Measurements from ENCODE around the gene PPP1R18.

The PPP1R18 gene

DNA sequence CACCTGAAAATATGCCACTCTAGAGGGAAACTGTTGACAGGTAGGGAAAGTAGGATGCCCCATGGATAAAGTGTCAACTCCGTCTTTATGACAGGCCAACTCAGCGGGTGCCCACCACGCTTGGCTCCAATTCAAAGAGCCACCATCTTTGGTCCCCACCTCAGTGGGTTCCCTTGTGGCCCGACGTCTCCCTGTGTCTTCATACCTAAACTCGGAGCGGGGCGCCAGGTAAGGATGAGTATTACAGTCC lies 30.4 kb upstream of the PPP1R18 start:
- peak overlapping the region; percentile 75 to 76 for H3K4me3 ChIP-seq (replicated peaks in 1 of 2; ENCODE audit: low read depth in 2 of 2, low read length in 2 of 2)
- DNase-seq (ENCODE audit: low read depth in 2 of 2): no peak
- TF ChIP-seq CTCF (IDR thresholded peaks at IDR 0.05; ENCODE audit: low read depth, low read length): no peak

- no peak for DNase-seq (ENCODE audit: low read depth in 2 of 2)
- H3K4me3 ChIP-seq (replicated peaks in 1 of 2; ENCODE audit: low read depth in 2 of 2, low read length in 2 of 2): no peak overlapping the region
- no peak for TF ChIP-seq CTCF (IDR thresholded peaks at IDR 0.05; ENCODE audit: low read depth, low read length)
Measured at GRCh38 chr6:30714263-30714662, 27.8 kb upstream of the PPP1R18 start.

- no peak for DNase-seq (ENCODE audit: low read depth in 2 of 2)
- no peak for TF ChIP-seq CTCF (IDR thresholded peaks at IDR 0.05; ENCODE audit: low read depth, low read length)
- no peak overlapping the region for H3K4me3 ChIP-seq (replicated peaks in 1 of 2; ENCODE audit: low read depth in 2 of 2, low read length in 2 of 2)
Measured at GRCh38 chr6:30712441-30712945, 26.0 kb upstream of the PPP1R18 start.

DNA sequence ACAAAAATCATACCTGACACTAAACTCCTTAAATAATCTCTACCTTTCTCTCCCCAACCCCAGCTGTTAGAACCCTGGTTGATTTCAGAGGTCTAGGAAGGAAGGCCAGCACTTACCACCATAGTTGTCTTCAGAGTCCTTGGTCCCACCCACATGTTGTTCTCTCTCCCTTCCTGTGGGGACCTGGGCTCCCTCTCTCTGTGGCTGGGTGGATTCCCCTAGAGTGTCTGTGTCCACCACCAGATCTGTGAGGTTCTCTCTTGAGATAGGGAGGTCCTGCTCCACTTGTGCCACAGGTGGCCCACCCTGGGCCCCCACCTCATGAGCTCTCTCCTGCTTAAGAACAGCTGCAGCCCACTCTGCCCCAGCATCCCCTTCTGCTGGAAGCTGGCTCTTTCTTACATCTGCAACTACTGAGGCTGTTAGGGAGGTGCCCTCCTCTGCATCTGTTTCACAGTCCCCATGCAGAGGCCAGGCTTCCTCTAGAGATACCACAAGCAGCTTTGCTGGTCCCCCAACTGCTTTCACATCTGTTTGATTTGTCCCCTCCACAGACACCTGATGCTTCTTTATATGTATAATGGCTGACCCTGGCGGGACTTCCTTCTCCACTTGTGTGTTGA lies 25.4 kb upstream of the PPP1R18 start:
- TF ChIP-seq CTCF (IDR thresholded peaks at IDR 0.05; ENCODE audit: low read depth, low read length): no peak
- no peak for DNase-seq (ENCODE audit: low read depth in 2 of 2)
- H3K4me3 ChIP-seq (replicated peaks in 1 of 2; ENCODE audit: low read depth in 2 of 2, low read length in 2 of 2): no peak overlapping the region

DNA sequence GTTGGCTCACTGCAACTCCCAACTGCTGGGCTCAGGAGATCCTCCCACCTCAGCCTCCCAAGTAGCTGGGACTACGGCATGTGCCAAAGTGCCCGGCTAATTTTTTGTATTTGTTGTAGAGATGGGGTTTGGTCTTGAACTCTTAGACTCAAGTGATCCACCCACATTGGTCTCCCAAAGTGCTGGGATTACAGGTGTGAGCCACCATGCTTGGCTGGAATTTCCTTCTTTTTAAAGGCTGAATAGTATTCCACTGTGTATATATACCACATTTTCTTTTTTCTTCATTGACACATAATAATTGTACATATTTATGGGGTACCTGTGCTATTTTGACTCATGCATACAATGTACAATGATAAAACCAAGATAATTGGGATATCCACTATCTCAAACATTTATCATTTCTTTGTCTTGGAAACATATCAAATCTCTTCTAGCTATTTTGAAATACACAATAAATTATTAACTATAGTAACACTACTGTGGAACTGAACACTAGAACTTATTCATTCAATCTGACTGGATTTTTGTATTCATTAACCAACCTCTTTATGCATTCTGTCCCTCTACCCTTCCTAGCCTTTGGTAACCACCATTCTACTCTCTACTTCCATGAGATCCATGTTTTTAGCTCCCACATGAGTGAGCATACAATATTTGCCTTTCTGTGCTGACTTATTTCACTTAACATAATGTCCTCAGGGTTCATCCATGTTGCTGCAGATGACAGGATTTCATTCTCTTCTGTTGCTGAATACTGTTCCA lies 22.8 kb upstream of the PPP1R18 start:
- no peak for DNase-seq (ENCODE audit: low read depth in 2 of 2)
- no peak for TF ChIP-seq CTCF (IDR thresholded peaks at IDR 0.05; ENCODE audit: low read depth, low read length)
- H3K4me3 ChIP-seq (replicated peaks in 1 of 2; ENCODE audit: low read depth in 2 of 2, low read length in 2 of 2): no peak overlapping the region

DNA sequence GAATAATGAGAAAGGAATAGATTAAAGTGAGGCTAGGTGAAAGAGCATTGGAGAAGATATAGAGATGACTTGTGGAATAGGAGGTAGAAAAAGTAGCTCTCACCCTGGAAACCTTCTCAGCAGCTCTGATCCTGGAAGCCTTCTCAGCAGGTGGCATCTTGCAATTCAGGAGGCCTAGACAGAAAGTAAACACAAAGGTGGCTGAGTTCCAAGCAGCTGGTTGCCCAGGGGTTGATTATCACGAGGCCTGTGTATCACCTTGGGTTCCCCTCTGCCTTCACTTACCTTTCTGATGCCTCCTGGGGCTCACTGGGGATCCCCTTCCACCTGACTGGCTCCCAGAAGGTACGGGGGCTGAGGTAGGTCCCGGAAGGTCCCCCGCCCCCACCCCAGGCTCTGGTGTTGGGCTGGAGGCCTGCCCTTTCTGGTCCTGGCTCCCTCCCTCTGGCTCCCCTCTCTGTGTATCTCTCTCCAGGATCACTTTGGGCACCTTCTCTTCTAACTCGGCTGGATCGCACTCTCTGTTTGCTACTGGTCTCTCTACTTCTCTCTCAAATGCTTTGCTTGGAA lies 20.9 kb upstream of the PPP1R18 start:
- no peak for DNase-seq (ENCODE audit: low read depth in 2 of 2)
- no peak for TF ChIP-seq CTCF (IDR thresholded peaks at IDR 0.05; ENCODE audit: low read depth, low read length)

More for the DNA sequence above, 20.9 kb upstream of the PPP1R18 start:
- no peak overlapping the region for H3K4me3 ChIP-seq (replicated peaks in 1 of 2; ENCODE audit: low read depth in 2 of 2, low read length in 2 of 2)

Data from cardiac fibroblast (primary cell).